HG02938 (cell line): ENCODE data around the gene TCF23.

Source experiments
- ATAC-seq: cut with Tn5 transposase; IDR thresholded peaks from one replicate; pipeline ENCODE4 v1.9.1; 2021; ENCODE audit warnings: mild to moderate bottlenecking, moderate library complexity; ENCODE audit not compliant: unreplicated experiment

The TCF23 gene

DNA sequence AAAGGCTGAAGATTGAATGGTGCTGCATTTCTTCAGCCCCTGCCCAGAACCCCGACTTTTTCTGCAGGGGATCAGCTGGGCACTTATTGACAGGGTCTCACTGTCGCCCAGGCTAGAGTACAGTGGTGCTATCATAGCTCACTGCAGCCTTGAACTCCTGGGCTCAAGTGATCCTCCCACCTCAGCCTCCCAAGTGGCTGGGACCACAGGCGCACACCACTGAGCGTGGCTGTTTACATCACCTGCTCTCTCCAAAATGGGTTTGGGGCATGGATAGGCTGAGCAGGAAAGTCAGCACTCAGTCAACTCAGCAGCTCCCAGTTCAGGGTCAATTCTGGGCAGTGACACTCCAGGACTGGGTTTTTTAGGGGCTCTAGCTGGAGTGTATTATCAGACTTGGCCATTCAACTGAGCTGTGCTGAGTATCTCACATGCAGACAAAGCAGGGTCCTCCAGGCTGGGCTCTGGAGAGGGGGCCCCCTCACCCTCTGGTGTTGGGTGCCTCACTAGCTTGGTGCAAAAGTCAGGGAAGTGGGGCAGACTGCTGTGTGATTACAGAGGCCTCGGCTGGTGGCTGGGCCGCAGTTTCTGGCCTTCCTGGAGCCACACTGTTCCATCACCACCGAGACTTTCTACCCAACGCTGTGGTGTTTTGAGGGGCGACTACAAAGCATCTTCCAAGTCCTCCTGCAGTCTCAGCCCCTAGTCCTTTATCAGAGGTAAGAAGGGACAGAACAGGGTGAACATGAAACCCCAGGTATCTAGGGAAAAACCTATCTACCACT is 20.7 kb upstream of the TCF23 start:
- no peak for ATAC-seq

DNA sequence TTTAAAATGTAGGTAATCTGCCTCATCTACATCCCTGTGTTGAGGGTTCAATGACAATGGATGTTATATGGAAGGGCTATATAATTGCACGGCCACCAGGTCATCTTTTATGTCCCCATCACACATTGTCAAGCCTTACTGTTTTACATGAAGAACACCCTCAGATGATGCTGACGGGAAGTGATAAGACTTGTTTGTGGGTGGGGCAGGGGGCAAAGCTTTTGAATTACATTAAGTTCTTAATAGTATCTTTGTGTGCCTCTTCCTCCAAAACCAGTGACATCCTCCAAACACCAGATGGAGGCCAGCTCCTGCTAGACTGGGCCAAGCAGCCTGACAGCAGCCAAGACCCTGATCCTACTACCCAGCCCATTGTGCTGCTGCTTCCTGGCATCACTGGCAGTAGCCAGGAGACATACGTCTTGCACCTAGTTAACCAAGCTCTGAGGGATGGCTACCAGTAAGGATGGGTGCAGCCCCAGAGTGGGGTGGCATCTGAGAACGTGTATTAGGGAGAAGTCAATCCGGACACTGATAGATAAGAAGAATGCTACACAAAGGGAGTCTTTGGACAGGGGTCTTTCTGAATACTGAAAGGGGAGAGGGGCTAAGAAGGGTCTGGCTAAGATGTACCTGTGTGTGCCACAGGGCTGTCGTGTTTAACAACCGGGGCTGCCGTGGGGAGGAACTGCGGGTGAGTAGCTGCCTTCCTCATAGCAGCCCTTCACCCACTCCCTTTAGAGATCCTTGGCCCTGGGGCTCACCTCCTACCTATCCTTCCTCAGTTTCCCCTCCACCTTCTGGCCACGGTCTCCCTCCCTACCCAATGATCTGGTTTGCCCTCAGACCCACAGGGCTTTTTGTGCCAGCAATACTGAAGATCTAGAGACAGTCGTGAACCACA is 19.9 kb upstream of the TCF23 start:
- no peak for ATAC-seq

DNA sequence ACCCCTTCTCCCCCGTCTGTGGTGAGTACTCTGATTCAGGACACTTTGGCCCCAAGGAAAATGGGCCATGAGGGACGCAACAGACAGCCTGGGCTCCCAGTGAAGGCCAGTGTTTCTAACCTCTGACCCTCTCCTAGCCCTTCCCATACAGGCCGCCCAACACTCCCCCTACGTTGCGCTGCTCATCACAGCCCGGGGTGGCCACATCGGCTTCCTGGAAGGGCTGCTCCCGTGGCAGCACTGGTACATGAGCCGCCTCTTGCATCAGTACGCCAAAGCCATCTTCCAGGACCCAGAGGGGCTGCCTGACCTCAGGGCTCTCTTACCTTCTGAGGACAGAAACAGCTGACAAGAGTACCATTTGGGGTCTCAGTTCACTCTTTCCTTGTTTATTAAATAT is 18.4 kb upstream of the TCF23 start:
- ATAC-seq, result no peak

DNA sequence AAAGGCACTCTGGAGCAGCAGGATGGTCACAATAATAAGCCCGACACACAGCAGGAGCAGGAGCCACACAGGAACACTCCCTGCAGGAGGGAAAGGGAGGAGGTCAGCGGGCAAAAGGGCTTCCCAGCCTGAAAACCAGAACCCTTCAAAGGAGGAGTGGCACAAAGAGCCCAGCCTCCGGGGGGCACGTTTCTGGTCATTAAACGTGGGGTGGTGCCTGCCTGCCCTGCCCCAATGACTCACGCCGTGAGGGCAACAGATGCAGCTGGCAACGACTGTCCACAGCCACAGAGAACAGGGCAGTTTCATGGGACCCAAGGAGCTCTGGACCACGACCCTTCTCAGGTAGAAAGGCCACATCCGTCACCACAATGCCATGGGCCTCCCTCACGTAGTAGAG is 17.4 kb upstream of the TCF23 start:
- ATAC-seq, result no peak

DNA sequence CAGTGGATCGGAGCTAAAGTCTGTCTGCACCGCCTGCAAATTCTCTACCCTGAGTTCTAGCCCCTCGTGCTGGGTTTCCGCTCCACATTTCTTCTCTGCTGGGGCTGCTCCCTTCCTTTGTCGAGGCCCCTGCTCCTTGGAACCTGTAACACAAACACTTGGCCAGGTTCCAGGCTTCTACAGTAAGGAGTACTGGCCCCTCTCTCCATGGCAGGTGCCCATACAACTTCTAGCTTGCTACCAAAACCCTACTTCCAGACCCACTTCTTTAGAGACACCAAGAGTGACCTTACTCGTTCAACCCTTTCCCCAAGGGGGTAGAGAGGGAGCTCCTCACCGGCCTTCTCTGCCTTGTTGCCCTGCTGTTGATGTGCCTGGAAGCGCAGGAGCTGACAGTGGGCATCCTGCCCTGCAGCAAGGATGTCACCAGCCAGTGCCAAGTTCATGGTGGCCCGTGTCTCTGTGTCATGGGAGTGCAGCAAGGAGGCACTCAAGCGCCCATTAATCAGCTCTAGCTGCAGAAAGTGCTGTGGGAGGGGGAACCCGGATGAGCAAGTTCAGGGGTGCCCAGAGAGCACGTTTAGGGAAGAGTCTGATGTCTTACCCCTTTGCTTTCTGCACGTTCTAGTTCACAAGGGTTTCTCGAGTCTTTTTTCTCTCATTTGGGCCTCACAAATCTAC is 15.5 kb upstream of the TCF23 start:
- no peak for ATAC-seq

DNA sequence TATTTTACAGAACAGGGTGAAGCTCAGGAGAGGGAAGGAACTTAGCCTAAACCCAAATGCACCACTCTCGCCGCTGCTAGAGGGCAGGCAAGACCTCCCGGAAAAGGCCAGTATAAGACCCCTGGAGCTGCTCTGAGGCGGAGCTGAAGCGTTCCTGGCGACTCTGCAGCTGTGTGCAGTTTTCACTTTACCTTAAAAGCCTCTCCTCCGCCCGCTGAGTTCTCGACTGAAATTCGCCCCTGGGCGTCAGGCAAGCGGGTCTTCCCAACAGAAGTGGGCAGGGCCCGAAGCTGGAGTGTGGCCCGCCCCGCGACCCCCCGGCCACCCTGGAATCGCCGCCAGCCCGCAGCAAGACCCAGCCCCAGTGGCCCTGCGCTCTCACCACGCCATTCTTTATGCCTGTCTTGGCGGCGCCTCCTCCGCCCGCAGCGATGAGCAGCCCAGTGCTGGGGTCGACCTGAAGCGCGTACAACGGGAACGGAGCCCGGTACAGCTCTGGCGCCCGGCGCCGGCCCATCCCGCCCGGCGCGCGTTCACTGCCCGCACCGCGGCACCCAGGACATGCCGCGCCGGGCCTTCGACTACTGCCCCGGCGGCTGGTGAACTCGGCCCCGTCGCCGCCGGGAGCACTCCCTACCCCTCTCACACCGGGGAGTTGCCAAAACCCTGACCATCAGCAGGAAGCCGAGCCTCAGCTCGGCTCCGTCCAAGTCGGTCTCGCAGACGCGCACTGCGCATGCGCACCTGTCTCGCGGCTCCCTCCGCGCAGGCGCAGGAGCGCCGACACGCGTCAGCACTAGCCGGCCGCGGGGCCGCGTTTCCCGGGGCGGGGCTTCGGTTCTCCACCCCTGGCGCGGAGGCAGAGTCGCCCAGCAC is 14.7 kb upstream of the TCF23 start, which contains the start of gene PREB:
Gene PREB (minus strand): TSS at position 732 of the 876 bp plus-strand sequence. CDS start 215 bp downstream, at position 517.
- ATAC-seq, result peak; percentile 86

DNA sequence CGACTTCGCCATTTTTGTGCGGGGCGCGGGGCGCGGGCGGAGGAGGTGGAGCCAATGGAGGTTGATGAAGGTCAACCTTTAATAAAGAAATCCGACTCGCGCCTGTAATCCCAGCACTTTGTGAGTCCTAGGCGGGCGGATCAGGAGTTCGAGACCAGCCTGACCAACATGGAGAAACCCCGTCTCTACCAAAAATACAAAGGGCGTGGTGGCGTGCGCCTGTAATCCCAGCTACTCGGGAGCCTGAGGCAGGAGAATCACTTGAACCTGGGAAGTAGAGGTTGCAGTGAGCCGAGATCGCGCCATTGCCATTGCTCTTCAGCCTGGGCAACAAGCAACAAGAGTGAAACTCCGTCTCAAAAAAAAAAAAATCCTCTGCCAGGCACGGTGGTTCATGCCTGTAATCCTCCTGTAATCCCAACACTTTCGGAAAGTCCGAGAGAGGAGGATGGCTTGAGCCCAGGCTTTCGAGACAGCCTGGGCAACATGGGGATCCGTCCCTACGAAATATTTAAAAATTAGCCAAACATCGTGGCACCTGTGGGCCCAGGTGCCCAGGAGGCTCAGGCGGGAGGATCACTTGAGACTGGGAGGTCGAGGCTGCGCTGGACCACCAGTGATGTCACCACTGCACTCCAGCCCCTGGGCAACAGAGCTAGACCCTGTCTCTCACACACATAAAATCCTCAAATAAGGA is 13.9 kb upstream of the TCF23 start:
- ATAC-seq, result no peak

DNA sequence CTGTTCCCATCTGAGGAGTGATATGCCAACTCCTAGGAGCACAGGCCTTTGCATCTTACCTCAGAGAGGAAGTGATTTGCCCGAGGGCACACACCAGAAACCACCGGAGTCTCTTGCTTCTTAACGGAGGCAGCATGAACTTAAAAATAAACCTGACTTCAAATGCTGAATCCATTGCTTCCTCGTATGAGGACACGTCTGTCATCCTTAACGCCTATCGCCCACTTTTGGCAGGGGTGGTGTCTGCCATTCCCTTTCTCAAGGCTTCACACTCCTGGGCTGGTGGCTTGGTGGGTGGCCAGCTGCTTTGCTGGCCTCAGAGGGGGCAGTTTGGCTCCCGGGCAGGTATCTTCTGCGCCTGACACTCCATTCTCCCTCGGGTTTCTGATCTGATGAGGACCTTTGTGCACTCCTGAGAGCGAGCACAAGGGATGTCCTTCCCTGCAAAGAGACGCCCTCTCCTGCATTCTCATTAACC is 13.3 kb upstream of the TCF23 start:
- ATAC-seq, result no peak

DNA sequence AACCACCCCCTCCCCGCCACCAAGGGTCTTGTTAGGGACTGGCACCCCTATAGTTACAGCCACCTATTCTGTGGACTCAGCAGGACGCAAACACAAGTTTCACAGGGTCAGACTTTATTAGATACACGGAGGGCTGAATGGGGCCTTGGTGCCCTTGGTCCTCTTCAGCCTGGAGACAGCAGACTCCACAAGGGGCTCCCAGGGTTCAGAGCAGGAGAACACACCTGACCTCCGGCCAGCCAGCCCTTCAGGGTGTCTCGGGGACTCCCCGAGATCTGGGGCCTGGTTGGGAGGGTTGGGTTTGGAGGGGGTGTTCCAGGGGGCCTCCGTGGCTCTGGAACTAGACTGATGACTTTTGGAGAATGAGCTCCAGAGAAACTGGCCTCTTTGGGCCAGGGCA is 12.1 kb upstream of the TCF23 start:
- no peak for ATAC-seq

DNA sequence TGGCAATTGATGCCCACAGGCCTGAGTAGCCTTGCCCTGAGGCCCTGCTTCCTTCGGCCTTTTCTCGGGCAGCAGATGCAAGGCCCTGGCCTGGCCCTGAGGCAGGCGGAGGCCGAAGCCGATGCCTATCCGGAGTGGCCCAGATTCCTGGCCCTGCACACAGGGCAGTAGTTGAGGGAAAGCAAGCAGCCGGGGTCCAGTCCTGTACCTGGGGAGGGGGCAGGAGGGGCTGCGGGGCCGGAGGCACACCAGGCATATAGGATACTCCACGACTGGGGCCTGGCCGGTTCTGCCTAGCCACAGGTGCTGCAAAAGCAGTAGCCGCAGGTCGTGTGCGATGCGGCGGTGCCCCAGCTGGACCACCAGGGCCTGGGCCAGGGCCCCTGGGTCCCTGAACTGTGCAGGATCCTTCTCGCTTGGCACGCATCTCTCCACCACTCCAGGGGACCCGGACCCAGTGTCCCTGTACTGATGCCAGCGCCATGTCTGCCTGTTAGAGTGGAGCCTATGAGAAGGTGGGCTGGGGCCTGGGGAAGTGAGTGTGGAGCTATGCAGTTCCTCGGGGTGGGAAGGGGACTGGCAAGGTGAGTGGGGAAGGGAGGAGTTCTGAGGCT is 11.4 kb upstream of the TCF23 start:
- ATAC-seq, result no peak

DNA sequence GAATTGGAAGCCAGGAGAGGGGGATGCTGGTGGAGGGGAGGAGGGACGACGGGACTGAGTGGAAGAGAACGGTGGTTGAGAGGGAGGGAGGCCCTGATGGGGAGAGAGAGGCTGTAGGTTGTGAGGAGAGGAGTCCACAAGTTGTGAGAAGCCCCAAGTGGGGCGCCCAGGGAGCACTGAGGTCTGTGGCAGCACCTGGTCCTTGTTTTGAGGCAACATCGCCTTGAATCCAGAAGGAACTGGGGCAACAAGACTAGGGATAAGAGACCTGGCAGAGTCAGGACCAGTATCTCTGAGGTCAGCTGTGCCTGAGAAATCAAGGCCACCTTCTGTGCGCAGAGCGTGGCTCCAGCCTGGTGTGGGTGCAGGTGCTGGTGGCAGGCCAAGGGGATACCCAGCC is 10.7 kb upstream of the TCF23 start:
- no peak for ATAC-seq

DNA sequence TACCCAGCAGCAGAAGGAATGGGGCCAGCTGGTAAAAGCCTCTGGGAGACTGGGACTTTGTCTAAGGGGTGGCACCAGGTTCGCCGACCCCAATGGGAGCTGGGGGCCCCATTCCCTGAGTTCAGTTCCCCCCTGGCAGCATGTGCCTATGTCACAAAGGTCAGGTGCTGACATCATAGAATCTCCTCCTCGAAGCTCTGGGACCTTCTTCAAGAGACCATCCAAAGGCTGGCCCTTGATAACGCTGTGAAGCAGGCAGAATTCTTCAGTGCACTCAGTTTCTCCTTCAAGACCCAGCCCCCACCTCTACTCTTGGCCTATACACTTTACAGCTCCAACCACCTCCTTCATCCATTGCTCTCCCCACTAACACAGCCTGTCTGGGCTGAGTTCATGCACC is 9.5 kb upstream of the TCF23 start, which contains the start of gene PRR30:
Gene PRR30 (minus strand): TSS at position 101 of the 400 bp plus-strand sequence. CDS start 1,081 bp downstream, outside the sequence.
- no peak for ATAC-seq

DNA sequence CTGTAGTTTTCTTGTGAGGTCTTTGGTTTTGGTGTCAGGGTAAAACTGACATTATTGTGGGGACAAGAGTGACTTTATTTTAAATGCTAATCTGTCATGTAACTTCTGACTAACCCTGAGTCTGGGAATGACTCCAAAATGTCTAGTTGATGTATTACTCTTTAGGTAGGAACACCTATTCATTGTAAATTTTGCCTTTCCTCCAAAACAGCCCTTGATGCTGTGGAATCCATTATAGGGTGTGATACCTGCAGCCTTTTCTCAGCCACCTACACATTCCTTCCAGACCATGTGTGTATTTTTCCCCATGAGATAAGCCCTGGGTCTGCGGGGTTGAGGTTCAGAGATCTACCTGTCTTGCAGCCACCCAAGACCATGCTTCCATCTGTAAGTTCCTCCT is 5.5 kb upstream of the TCF23 start:
- ATAC-seq, result no peak

DNA sequence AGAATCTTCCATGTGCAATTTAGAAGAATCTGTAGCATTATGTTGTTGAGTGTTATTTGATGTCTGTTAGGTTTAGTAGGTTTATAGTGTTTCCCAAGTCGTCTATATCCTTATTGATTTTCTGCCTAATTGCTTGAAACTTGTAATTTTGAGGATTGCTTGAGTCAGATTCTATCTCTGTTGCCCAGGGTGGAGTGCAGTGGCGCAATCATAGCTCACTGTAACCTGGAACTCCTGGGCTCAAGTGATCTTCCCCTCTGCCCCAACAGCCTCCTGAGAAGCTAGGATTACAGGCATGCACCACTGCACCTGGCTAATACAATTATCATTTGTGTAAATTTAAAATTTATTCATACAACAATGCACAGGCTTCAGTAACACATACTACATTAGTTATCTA is 3.1 kb upstream of the TCF23 start:
- no peak for ATAC-seq

DNA sequence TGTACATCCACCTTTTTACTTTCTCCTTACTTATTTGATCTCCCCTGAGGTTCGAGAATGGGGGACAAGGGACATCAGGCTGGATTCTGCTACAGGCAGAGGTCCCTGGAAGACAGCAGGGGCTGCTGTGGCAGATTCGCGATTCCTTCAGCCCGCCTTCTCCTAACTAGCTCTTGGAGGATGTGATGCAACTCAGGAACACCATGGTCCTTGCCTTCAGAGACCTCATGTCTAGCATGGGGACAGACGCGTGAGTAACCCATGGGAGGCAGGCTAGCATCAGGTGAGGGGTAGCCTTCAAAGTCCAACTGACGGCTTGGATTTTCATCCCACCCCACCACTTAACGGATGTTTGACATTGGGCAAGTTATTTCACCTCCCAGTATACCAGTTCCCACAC is 869 bp upstream of the TCF23 start:
- ATAC-seq, result no peak

DNA sequence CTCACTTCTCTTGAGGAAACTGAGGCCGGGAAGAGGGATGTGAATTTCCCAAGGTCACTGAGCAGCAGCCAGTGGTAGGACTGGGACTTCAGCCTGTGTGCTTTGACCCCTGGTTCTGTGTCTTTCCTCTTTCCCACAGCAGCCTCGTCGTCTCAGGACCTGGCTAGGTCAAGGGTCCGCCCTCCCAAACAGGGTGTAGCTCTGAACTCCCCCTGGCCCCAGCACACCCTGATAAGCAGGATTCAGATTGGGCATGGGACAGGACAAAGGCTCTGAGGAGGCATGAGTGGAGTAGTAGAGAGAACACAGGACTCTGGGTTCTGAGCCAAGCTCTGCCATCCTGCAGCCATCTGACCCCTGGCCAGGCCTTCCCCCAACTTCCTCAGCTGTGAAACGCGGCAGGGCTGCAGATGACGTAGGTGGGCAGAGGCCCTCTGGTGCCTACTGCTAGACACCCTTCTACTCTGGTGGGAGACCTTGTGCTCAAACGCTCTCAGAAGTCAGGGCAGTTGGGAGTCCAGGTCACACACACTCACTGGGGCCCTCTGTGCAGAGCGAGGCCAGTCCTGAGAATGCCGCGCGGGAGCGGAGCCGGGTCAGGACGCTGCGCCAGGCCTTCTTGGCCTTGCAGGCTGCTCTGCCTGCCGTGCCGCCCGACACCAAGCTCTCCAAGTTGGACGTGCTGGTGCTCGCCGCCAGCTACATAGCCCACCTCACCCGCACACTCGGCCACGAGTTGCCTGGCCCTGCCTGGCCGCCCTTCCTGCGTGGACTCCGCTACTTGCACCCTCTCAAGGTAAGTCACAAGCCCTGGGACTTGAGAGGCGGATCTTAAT is 984 bp downstream of the TCF23 start:
- no peak for ATAC-seq

DNA sequence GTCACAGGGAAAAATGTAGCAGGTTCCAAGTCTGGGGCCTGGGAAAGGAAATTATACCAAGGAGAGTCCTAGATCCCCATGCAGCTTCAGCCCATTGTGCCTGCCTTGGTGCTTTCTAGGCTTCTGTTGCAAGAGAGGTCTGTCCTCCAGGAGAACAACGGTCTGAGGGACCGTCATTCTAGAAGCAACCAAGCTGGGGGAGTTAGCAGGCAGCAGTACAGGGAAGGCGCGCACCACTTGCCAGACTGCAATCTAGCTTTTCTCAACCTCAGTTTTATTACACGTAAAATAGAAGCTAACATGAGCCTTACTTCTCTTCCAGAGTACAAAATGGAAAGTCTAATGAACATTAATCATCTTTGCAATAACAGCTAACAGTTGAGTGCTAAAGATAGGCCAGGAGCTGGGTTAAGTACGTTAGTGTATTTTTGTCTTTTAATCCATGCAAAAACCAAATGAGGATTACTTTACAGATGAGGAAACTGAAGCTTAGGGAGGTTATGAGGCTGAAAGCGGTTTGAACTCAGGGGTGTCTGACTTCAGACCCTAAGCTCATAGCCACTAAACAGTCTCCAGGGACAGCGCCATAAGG is 1.9 kb downstream of the TCF23 start:
- no peak for ATAC-seq
